SH-SY5Y (cell line): ENCODE data around the gene TBC1D8.

Source experiments
- GATA2 ChIP-seq: IDR thresholded peaks from 2 replicates; pipeline ENCODE4 v1.6.1; 2011; ENCODE audit warnings: mild to moderate bottlenecking, low read depth, low read length
- GATA3 ChIP-seq: IDR thresholded peaks from 2 replicates; pipeline ENCODE4 v1.6.1; 2011; ENCODE audit warnings: low read depth, mild to moderate bottlenecking, low read length, moderate library complexity

- TF ChIP-seq GATA2 (no peak), GATA3 (no peak)
Observed at GRCh38 chr2:101026253-101026701, 124.9 kb downstream of the TBC1D8 start.
